Measurements from ENCODE around the gene CRCP.

Gene CRCP

GRCh38 chr7:66186991-66187390 lies 72.3 kb downstream of the CRCP start:
- in situ Hi-C loops (cut with MboI; ENCODE audit: low sequenced_read_pairs): no loop called here

GRCh38 chr7:66187905-66188304 lies 73.3 kb downstream of the CRCP start:
- in situ Hi-C loops (cut with MboI; ENCODE audit: low sequenced_read_pairs): no loop called here

- in situ Hi-C loops (cut with MboI; ENCODE audit: low sequenced_read_pairs): no loop called here
These were observed 74.0 kb downstream of the CRCP start for GRCh38 chr7:66188645-66189044.

GRCh38 chr7:66189695-66190503 lies 75.3 kb downstream of the CRCP start:
- in situ Hi-C loops (cut with MboI; ENCODE audit: low sequenced_read_pairs): no loop called here

- in situ Hi-C loops (cut with MboI; ENCODE audit: low sequenced_read_pairs): no loop called here
These were observed 75.8 kb downstream of the CRCP start for GRCh38 chr7:66190504-66190857.

- in situ Hi-C loops (cut with MboI; ENCODE audit: low sequenced_read_pairs): no loop called here
These were observed 78.6 kb downstream of the CRCP start for GRCh38 chr7:66193146-66193725.

GRCh38 chr7:66198469-66198868 lies 83.8 kb downstream of the CRCP start:
- in situ Hi-C loops (cut with MboI; ENCODE audit: low sequenced_read_pairs): no loop called here

- in situ Hi-C loops (cut with MboI; ENCODE audit: low sequenced_read_pairs): no loop called here
These were observed 84.3 kb downstream of the CRCP start for GRCh38 chr7:66198956-66199355.

GRCh38 chr7:66202441-66202840 lies 87.8 kb downstream of the CRCP start:
- in situ Hi-C loops (cut with MboI; ENCODE audit: low sequenced_read_pairs): no loop called here

Measured in HL-60/S4 treated with phorbol 12-myristate 13-acetate at 8.2 ng/mL for 4 days and 3 days (cell line).